Breast epithelium (tissue), 3 donors: ENCODE data around the gene NOS1AP.

Experiments used
- CTCF ChIP-seq, 3 donors: fragments of 450-650 bp; IDR thresholded peaks; one replicate each; pipeline ENCODE4 v1.5.1; 2016 to 2017; ENCODE audit warnings: antibody characterized with exemption in 3 of 3, mild to moderate bottlenecking in 3 of 3, moderate library complexity in 3 of 3
- POLR2A ChIP-seq: fragments of 450-650 bp; IDR thresholded peaks from one replicate; pipeline ENCODE4 v1.6.1; 2016; ENCODE audit warnings: antibody characterized with exemption, mild to moderate bottlenecking, moderate library complexity
- POLR2AphosphoS5 ChIP-seq, 3 donors: sonication (generic); formaldehyde crosslinking; IDR thresholded peaks; one replicate each; pipeline ENCODE4 v1.6.1; 2017; ENCODE audit warnings: antibody characterized with exemption in 3 of 3

GRCh38 chr1:162251102-162251501, 181.6 kb downstream of the NOS1AP start:
- TF ChIP-seq POLR2A (no peak), POLR2AphosphoS5 (IDR thresholded peaks at IDR 0.05) (no peak), CTCF (IDR thresholded peaks at IDR 0.05) (no peak)
